Caco-2 (cell line): ENCODE measurements around the gene AK3. TPM values are rescaled to one million over a fixed set of nuclear protein-coding genes. Genes with fewer than 3 reads are reported as not detected.
"Not testable (repeated sequence)": the region's sequence is repeated elsewhere in the genome, so short reads cannot be mapped to it uniquely, and the experiment has no call there.

Experiments
- BruUV-seq: library from RNA; stranded (reverse); fragments of 400-500 nt; replicated peaks from 2 replicates; lab custom pipeline; 2021; lab: Mats Ljungman, UMichigan
- CTCF ChIA-PET: fragments of 300-600 bp; sonication (Branson Sonifier 250); formaldehyde crosslinking; loops from one replicate; lab custom pipeline; 2022; ENCODE audit warnings: antibody characterized with exemption; lab: Charles Lee
- POLR2A ChIA-PET: fragments of 300-600 bp; sonication (Branson Sonifier 250); formaldehyde crosslinking; loops from one replicate; lab custom pipeline; 2022; ENCODE audit warnings: antibody characterized with exemption; lab: Charles Lee
- DNase-seq, 2 experiments: peaks; one replicate each; pipeline versions ENCODE4 v3.0.0 to v3.0.0-alpha.2; 2020 to 2022
- H3K27me3 ChIP-seq: replicated peaks from 2 replicates; pipeline ENCODE4 v1.6.0; 2011; ENCODE audit warnings: low read length; ENCODE audit not compliant: control insufficient read depth, insufficient read depth
- H3K36me3 ChIP-seq: 2 replicates; pipeline ENCODE4 v1.5.1; 2011; ENCODE audit warnings: low read length; ENCODE audit not compliant: control insufficient read depth, insufficient read depth
- H3K4me1 ChIP-seq: fragments of 250-450 bp; sonication (Bioruptor Pico); 2 replicates; pipeline ENCODE4 v1.5.1; 2020; ENCODE audit warnings: mild to moderate bottlenecking
- H3K4me3 ChIP-seq: 2 replicates; pipeline ENCODE4 v1.5.1; 2011; ENCODE audit warnings: low read depth, mild to moderate bottlenecking, control low read depth, low read length
- H3K9me3 ChIP-seq: fragments of 250-450 bp; sonication (Bioruptor Pico); 2 replicates; pipeline ENCODE4 v1.5.1; 2020; ENCODE audit warnings: mild to moderate bottlenecking, moderate library complexity
- H3K27ac Mint-ChIP-seq: one replicate; pipeline ENCODE4 v1.8.0; 2022; ENCODE audit warnings: mixed read lengths; ENCODE audit not compliant: unreplicated experiment
- H3K27me3 Mint-ChIP-seq: one replicate; pipeline ENCODE4 v1.8.0; 2022; ENCODE audit warnings: mixed read lengths; ENCODE audit not compliant: insufficient read depth, unreplicated experiment
- H3K36me3 Mint-ChIP-seq: one replicate; pipeline ENCODE4 v1.8.0; 2022; ENCODE audit warnings: mild to moderate bottlenecking, mixed read lengths; ENCODE audit not compliant: insufficient read depth, unreplicated experiment
- H3K4me1 Mint-ChIP-seq: one replicate; pipeline ENCODE4 v1.8.0; 2022; ENCODE audit warnings: low read depth, mixed read lengths; ENCODE audit not compliant: unreplicated experiment
- H3K4me3 Mint-ChIP-seq: one replicate; pipeline ENCODE4 v1.8.0; 2022; ENCODE audit warnings: mild to moderate bottlenecking, moderate library complexity, mixed read lengths; ENCODE audit not compliant: unreplicated experiment
- H3K9me3 Mint-ChIP-seq: one replicate; pipeline ENCODE4 v1.8.0; 2022; ENCODE audit warnings: mixed read lengths; ENCODE audit not compliant: unreplicated experiment
- CTCF ChIP-seq, 2 experiments: fragments of 200-600 bp in 1 of 2; IDR thresholded peaks; 1 replicate in 1 of 2; 2 replicates in 1 of 2; pipeline versions ENCODE4 v1.5.1 to v1.8.0; 2011 to 2022; ENCODE audit warnings: antibody characterized with exemption in 1 of 2, control low read depth in 1 of 2, inconsistent platforms in 1 of 2, low read depth in 1 of 2, low read length in 1 of 2, mild to moderate bottlenecking in 1 of 2, moderate library complexity in 1 of 2; ENCODE audit not compliant: insufficient read depth in 1 of 2, severe bottlenecking in 1 of 2, unreplicated experiment in 1 of 2
- intact Hi-C: fragments of 100-400 bp; cut with micrococcal nuclease; formaldehyde crosslinking; loops from one replicate; pipeline ENCODE4 v1.10.0; 2022; ENCODE audit not compliant: unreplicated experiment
- total RNA-seq: library from RNA; stranded (reverse); gene quantifications from 2 replicates; pipeline ENCODE4 v1.2.3, GENCODE V29; 2022

The AK3 gene
- total RNA-seq, 1 experiment from 2014 or later: 32.0 TPM

- Histone ChIP-seq H3K4me3 (no peak overlapping the region), H3K9me3 (no peaks in the 10 kb centered on the region), H3K27me3 (no peaks in the 10 kb centered on the region), H3K36me3 (no peaks in the 10 kb centered on the region), H3K4me1 (no peaks in the 10 kb centered on the region)
- DNase-seq: no peak
- intact Hi-C loops: loop anchor here (10.0 kb wide), 1 partner anchor 848 kb away; no protein-coding TSS in a partner anchor
- ChIA-PET POLR2A (no interaction called here), CTCF (no interaction called here)
- H3K4me1 Mint-ChIP-seq: peaks cover 6% of the 10 kb centered on the region
- peaks cover 7% of the 10 kb centered on the region for H3K27me3 Mint-ChIP-seq
- H3K27ac Mint-ChIP-seq: no peak overlapping the region
- no peak overlapping the region for H3K4me3 Mint-ChIP-seq
- no peak for TF ChIP-seq CTCF (IDR thresholded peaks at IDR 0.05; ENCODE audit: insufficient read depth in 1 of 2, low read depth in 1 of 2, low read length in 1 of 2, severe bottlenecking in 1 of 2, unreplicated experiment in 1 of 2)
- H3K36me3 Mint-ChIP-seq: peaks cover 5% of the 10 kb centered on the region
- BruUV-seq: no TSS peak
- no peaks in the 10 kb centered on the region for H3K9me3 Mint-ChIP-seq
Observed at GRCh38 chr9:4756420-4756819, 15.4 kb upstream of the AK3 start.

DNA sequence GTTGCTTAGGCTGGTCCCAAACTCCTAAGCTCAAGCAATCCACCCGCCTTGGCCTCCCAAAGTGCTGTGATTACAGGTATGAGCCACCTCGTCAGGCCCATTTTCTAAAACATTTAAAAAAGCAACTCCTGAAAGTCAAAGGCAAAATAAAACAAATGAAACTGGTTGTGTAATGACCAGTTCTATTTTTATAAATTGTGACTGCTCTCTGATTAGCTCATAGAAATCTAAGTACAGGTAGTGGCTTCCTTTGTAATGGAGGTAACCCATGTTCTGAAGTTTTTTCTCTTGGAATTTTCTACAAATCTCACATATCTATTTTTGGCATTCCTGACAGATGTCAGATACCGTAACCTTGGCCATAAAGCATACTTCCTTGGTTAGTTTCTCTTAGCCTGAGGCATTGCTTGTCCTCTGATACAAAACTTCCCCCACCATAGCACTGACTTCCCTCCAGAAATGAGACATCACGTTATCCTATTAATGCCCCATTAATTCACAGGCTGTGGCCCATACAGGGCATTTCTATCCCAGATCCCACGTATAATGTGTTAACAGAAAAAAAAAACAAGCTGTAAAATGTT, 14.1 kb upstream of the AK3 start:
- BruUV-seq: no TSS peak
- intact Hi-C loops: loop anchor here (10.0 kb wide), 1 partner anchor 850 kb away; no protein-coding TSS in a partner anchor
- ChIA-PET CTCF (no interaction called here), POLR2A (no interaction called here)
- Mint-ChIP-seq H3K36me3 (peaks cover 5% of the 10 kb centered on the region), H3K27ac (no peak overlapping the region), H3K9me3 (no peaks in the 10 kb centered on the region), H3K27me3 (peaks cover 6% of the 10 kb centered on the region), H3K4me1 (peaks cover 6% of the 10 kb centered on the region), H3K4me3 (no peak overlapping the region)
- DNase-seq: no peak
- no peak overlapping the region for H3K4me3 ChIP-seq
- TF ChIP-seq CTCF (IDR thresholded peaks at IDR 0.05; ENCODE audit: insufficient read depth in 1 of 2, low read depth in 1 of 2, low read length in 1 of 2, severe bottlenecking in 1 of 2, unreplicated experiment in 1 of 2): no peak
- no peaks in the 10 kb centered on the region for H3K9me3 ChIP-seq
- H3K27me3 ChIP-seq: no peaks in the 10 kb centered on the region
- no peaks in the 10 kb centered on the region for H3K4me1 ChIP-seq
- H3K36me3 ChIP-seq: no peaks in the 10 kb centered on the region

- H3K27ac Mint-ChIP-seq, H3K4me1 Mint-ChIP-seq, BruUV-seq, H3K9me3 Mint-ChIP-seq, H3K9me3 ChIP-seq, H3K4me3 Mint-ChIP-seq, H3K36me3 ChIP-seq, H3K4me3 ChIP-seq, DNase-seq, H3K27me3 Mint-ChIP-seq, H3K36me3 Mint-ChIP-seq, H3K27me3 ChIP-seq, H3K4me1 ChIP-seq, POLR2A ChIA-PET: not testable (repeated sequence)
- intact Hi-C loops: loop anchor here (10.0 kb wide), 1 partner anchor 850 kb away; no protein-coding TSS in a partner anchor
- CTCF ChIA-PET: interaction anchor here (1.0 kb wide), 1 partner anchor 8 kb away, joined by 3 read pairs; no protein-coding TSS in a partner anchor
Observed at GRCh38 chr9:4754530-4754929, 13.5 kb upstream of the AK3 start.
